Mucosa of stomach (tissue), 1 donor: ENCODE results near the gene SUMF1.

Experiments
- H3K27me3 ChIP-seq: one replicate; pipeline ENCODE4 v1.7.0; 2013; ENCODE audit warnings: mild to moderate bottlenecking, low read length; ENCODE audit not compliant: control insufficient read depth, insufficient read depth
- H3K36me3 ChIP-seq: one replicate; pipeline ENCODE4 v1.7.0; 2013; ENCODE audit warnings: low read length; ENCODE audit not compliant: control insufficient read depth, insufficient read depth
- H3K4me1 ChIP-seq: one replicate; pipeline ENCODE4 v1.7.0; 2013; ENCODE audit warnings: mild to moderate bottlenecking, low read length; ENCODE audit not compliant: control insufficient read depth, insufficient read depth
- H3K4me3 ChIP-seq: one replicate; pipeline ENCODE4 v1.7.0; 2013; ENCODE audit warnings: low read length
- H3K9ac ChIP-seq: one replicate; pipeline ENCODE4 v1.7.0; 2013; ENCODE audit warnings: mild to moderate bottlenecking, low read length, moderate library complexity
- H3K9me3 ChIP-seq: one replicate; pipeline ENCODE4 v1.7.0; 2013; ENCODE audit warnings: mild to moderate bottlenecking, low read length, moderate library complexity; ENCODE audit not compliant: control insufficient read depth
- donor health status: Pancreatic carcinoma.

SUMF1 gene

DNA sequence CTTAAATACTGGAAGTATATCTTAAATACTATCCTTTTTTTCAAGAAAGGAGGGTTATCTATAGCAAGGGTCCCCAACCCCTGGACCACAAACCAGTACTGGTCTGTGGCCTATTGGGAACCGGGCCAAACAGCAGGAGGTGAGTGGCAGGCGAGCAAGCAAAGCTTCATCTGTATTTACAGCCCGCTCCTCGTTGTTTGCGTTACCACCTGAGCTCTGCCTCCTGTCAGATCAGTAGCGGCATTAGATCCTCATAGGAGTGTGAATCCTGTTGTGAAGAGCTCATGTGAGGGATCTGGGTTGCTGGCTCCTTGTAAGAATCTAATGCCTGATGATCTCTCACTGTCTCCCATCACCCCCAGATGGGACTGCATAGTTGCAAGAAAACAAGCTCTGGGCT is 26.1 kb downstream of the SUMF1 start:
- H3K4me1 ChIP-seq = no peaks in the 10 kb centered on the region
- H3K36me3 ChIP-seq = no peaks in the 10 kb centered on the region
- H3K27me3 ChIP-seq = no peaks in the 10 kb centered on the region
- H3K4me3 ChIP-seq = no peak overlapping the region
- H3K9ac ChIP-seq = no peak overlapping the region
- no peaks in the 10 kb centered on the region for H3K9me3 ChIP-seq

DNA sequence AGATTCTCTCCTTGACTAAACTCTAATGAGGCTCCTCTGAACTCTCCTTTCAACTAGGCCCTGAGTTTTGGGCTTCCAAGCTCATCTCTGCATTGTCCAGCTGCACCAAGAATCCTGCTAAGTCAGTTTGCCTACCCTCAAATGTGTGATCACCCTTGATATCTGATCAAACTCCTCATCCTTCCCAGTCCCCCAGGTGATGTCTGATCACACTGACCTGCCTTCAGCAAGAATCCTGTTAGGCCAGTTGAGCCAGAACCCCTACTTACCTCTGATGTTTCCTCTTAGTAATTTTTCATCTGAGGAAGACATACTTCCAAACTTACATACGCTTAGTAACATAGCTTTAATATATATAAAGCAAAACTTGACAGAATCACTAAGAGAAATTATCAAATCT is 28.8 kb downstream of the SUMF1 start:
- H3K9me3 ChIP-seq = no peaks in the 10 kb centered on the region
- H3K4me3 ChIP-seq = no peak overlapping the region
- H3K9ac ChIP-seq = no peak overlapping the region
- no peaks in the 10 kb centered on the region for H3K4me1 ChIP-seq
- no peaks in the 10 kb centered on the region for H3K27me3 ChIP-seq
- H3K36me3 ChIP-seq = no peaks in the 10 kb centered on the region

GRCh38 chr3:4432259-4432658 is 34.8 kb downstream of the SUMF1 start:
- H3K4me1 ChIP-seq = no peaks in the 10 kb centered on the region
- no peaks in the 10 kb centered on the region for H3K27me3 ChIP-seq
- no peak overlapping the region for H3K4me3 ChIP-seq
- H3K9me3 ChIP-seq = no peaks in the 10 kb centered on the region
- no peak overlapping the region for H3K9ac ChIP-seq
- H3K36me3 ChIP-seq = no peaks in the 10 kb centered on the region

DNA sequence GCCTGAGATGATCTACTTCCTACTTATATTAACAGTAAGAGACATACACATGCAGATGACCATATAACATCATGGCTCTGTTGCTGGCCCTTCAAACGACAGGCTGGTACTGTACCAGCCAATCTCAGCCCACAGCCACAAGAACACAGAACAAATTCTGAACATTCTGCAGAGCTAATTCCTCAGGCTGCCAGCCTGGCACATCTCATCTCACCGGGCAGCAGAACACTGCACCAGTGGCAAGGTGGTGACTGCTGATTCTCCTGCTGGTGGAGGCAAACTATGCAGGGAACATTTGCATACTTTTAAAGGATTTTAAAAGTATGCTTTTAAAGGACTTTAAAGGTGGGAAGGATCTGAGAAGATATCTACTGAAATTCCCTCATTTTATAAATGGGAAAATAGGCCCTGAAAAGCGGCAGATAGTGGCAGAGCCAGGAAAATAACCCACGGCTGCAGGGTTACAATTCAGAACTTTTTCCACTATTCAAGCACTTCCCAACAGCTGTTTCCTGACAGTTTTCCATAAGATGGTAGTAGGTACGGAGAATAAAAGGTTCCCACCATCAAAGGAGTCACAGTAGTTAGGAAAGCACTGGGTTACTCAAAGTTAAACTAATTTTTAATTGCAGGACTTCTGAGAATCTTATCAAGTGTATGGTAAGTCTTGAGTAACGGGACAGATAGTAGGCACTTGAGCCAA is 37.3 kb downstream of the SUMF1 start:
- no peaks in the 10 kb centered on the region for H3K9me3 ChIP-seq
- peaks cover 14% of the 10 kb centered on the region for H3K4me1 ChIP-seq
- no peaks in the 10 kb centered on the region for H3K27me3 ChIP-seq
- H3K4me3 ChIP-seq = no peak overlapping the region
- no peak overlapping the region for H3K9ac ChIP-seq
- H3K36me3 ChIP-seq = no peaks in the 10 kb centered on the region

DNA sequence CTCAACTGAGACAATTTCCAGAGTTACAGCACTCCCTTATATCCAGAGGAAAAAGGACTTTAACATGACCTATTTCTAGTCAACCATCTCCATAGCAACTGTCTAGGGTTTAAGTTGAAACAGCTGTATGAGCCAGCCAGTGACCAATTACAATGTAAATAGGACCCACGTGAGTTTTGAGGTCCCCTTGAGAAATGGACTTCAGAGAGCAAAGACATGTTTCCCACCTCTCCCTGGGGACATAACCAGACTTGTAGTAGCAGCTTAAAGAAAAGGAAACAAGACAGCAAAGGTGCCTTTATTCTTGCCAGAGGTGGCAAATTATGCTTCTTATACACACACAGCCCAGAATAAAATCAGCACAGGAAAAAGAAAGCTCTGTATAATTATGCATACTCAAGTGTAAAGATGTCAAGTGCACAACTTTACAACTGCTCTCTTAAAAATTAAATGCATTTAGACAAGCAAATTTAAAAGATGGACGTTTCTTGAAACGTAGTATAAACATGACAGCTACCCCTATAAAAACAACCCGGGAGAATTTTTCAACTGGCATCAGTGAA is 40.2 kb downstream of the SUMF1 start:
- Histone ChIP-seq H3K4me1 (peaks cover 14% of the 10 kb centered on the region), H3K36me3 (no peaks in the 10 kb centered on the region), H3K9me3 (no peaks in the 10 kb centered on the region), H3K4me3 (no peak overlapping the region), H3K27me3 (no peaks in the 10 kb centered on the region), H3K9ac (no peak overlapping the region)

GRCh38 chr3:4426261-4426781 is 40.7 kb downstream of the SUMF1 start:
- no peak overlapping the region for H3K9ac ChIP-seq
- H3K27me3 ChIP-seq = no peaks in the 10 kb centered on the region
- H3K4me1 ChIP-seq = peaks cover 14% of the 10 kb centered on the region
- H3K36me3 ChIP-seq = no peaks in the 10 kb centered on the region
- H3K9me3 ChIP-seq = no peaks in the 10 kb centered on the region
- H3K4me3 ChIP-seq = no peak overlapping the region

GRCh38 chr3:4425707-4426106 is 41.4 kb downstream of the SUMF1 start:
- Histone ChIP-seq H3K4me3 (no peak overlapping the region), H3K36me3 (no peaks in the 10 kb centered on the region), H3K9ac (no peak overlapping the region), H3K9me3 (no peaks in the 10 kb centered on the region), H3K27me3 (no peaks in the 10 kb centered on the region), H3K4me1 (peaks cover 14% of the 10 kb centered on the region)

GRCh38 chr3:4425055-4425454 is 42.0 kb downstream of the SUMF1 start:
- no peaks in the 10 kb centered on the region for H3K36me3 ChIP-seq

GRCh38 chr3:4421121-4421520 is 45.9 kb downstream of the SUMF1 start:
- H3K9me3 ChIP-seq = no peaks in the 10 kb centered on the region
- peaks cover 4% of the 10 kb centered on the region for H3K4me1 ChIP-seq
- no peaks in the 10 kb centered on the region for H3K27me3 ChIP-seq
- H3K36me3 ChIP-seq = no peaks in the 10 kb centered on the region
- no peak overlapping the region for H3K4me3 ChIP-seq
- H3K9ac ChIP-seq = no peak overlapping the region

More at GRCh38 chr3:4425055-4425454, 42.0 kb downstream of the SUMF1 start:
- Histone ChIP-seq H3K4me3 (no peak overlapping the region), H3K4me1 (peaks cover 14% of the 10 kb centered on the region), H3K9me3 (no peaks in the 10 kb centered on the region), H3K9ac (no peak overlapping the region), H3K27me3 (no peaks in the 10 kb centered on the region)

DNA sequence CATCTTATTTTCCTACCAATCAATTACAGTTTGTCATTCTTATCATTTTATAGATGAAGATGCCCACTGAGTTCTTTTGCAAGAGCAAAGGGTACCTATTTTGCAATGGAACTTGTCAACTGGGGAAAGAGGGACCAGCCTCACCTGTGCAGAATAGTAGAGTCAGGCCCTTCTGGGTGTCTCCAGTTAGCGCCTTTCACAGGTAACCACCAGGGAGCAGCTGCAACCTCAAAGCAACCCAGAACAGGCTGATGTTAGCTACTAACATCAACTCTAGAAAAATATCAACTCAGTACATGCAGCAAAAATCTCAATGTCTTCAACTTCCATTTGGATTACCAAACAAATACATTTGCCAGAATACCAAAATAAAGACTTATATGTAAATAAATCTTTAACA is 47.1 kb downstream of the SUMF1 start:
- H3K36me3 ChIP-seq = no peaks in the 10 kb centered on the region
- H3K27me3 ChIP-seq = no peaks in the 10 kb centered on the region
- no peaks in the 10 kb centered on the region for H3K4me1 ChIP-seq
- no peak overlapping the region for H3K9ac ChIP-seq
- H3K4me3 ChIP-seq = no peak overlapping the region
- H3K9me3 ChIP-seq = no peaks in the 10 kb centered on the region

DNA sequence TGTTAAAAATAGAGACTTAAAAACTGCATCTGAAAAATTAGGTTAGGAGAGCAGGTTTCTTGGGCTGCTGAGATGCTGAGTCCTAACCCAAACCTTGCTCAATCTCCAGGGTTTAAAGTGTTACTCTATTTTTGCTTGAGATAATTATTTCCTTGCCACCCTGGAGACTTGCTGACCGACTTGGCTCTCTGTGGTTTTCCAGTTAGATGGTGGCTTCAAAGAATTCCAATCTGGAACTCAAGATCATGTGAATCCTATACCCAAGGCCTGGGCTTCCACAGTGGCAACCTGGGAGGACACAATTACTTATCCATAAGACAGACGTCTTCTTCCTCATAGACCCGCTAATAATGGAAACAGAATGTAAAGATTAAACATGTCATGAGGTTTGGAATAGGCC is 47.7 kb downstream of the SUMF1 start:
- H3K4me1 ChIP-seq = no peaks in the 10 kb centered on the region
- H3K9me3 ChIP-seq = no peaks in the 10 kb centered on the region
- no peak overlapping the region for H3K4me3 ChIP-seq
- H3K27me3 ChIP-seq = no peaks in the 10 kb centered on the region
- no peak overlapping the region for H3K9ac ChIP-seq
- H3K36me3 ChIP-seq = no peaks in the 10 kb centered on the region

- Histone ChIP-seq H3K27me3 (no peaks in the 10 kb centered on the region), H3K9me3 (no peaks in the 10 kb centered on the region), H3K36me3 (no peaks in the 10 kb centered on the region), H3K4me1 (no peaks in the 10 kb centered on the region), H3K9ac (no peak overlapping the region), H3K4me3 (no peak overlapping the region)
These were observed 48.9 kb downstream of the SUMF1 start for GRCh38 chr3:4418156-4418555.
